ENCODE data around the gene HSDL2. TPM values are rescaled to one million over a fixed set of nuclear protein-coding genes. Genes with fewer than 3 reads are reported as not detected.

The HSDL2 gene
- total RNA-seq, 1 donor from 2014 or later: 83.8 TPM

- DNase-seq (ENCODE audit: low spot score) (no peak), ATAC-seq (no peak)
These were observed 59.9 kb downstream of the HSDL2 start for GRCh38 chr9:112439825-112440224.

- ATAC-seq: peak; percentile 53
- DNase-seq (ENCODE audit: low spot score): no peak
These were observed 63.3 kb downstream of the HSDL2 start for GRCh38 chr9:112443200-112443599.

- ATAC-seq (no peak), DNase-seq (ENCODE audit: low spot score) (no peak)
These were observed 63.7 kb downstream of the HSDL2 start for GRCh38 chr9:112443636-112444035.

GRCh38 chr9:112445196-112445595 lies 65.3 kb downstream of the HSDL2 start:
- no peak for DNase-seq (ENCODE audit: low spot score)

GRCh38 chr9:112446080-112446479 lies 66.2 kb downstream of the HSDL2 start:
- ATAC-seq (no peak), DNase-seq (ENCODE audit: low spot score) (no peak)

More at GRCh38 chr9:112445196-112445595, 65.3 kb downstream of the HSDL2 start:
- ATAC-seq: no peak

- ATAC-seq: no peak
- DNase-seq (ENCODE audit: low spot score): no peak
These were observed 66.6 kb downstream of the HSDL2 start for GRCh38 chr9:112446526-112446925.

GRCh38 chr9:112447283-112447761 lies 67.4 kb downstream of the HSDL2 start:
- DNase-seq (ENCODE audit: low spot score): no peak
- ATAC-seq: no peak

- no peak for DNase-seq (ENCODE audit: low spot score)
- ATAC-seq: no peak
These were observed 82.9 kb downstream of the HSDL2 start for GRCh38 chr9:112462855-112463254.

GRCh38 chr9:112465352-112465751 lies 85.4 kb downstream of the HSDL2 start:
- DNase-seq (ENCODE audit: low spot score): no peak
- no peak for ATAC-seq

GRCh38 chr9:112472996-112473395 lies 93.1 kb downstream of the HSDL2 start:
- DNase-seq (ENCODE audit: low spot score) (no peak), ATAC-seq (no peak)

- no peak for DNase-seq (ENCODE audit: low spot score)
- ATAC-seq: no peak
These were observed 94.1 kb downstream of the HSDL2 start for GRCh38 chr9:112473986-112474385.

GRCh38 chr9:112475318-112475717 lies 95.4 kb downstream of the HSDL2 start:
- no peak for DNase-seq (ENCODE audit: low spot score)
- ATAC-seq: no peak

GRCh38 chr9:112477330-112477729 lies 97.4 kb downstream of the HSDL2 start:
- DNase-seq (ENCODE audit: low spot score) (no peak), ATAC-seq (no peak)

- no peak for ATAC-seq
- no peak for DNase-seq (ENCODE audit: low spot score)
These were observed 99.3 kb downstream of the HSDL2 start for GRCh38 chr9:112479221-112479620.

- DNase-seq (ENCODE audit: low spot score) (no peak), ATAC-seq (no peak)
These were observed 104.7 kb downstream of the HSDL2 start for GRCh38 chr9:112484607-112485006.

- DNase-seq (ENCODE audit: low spot score): no peak
- no peak for ATAC-seq
These were observed 105.7 kb downstream of the HSDL2 start for GRCh38 chr9:112485574-112485973.

GRCh38 chr9:112486221-112487007 lies 106.5 kb downstream of the HSDL2 start, which contains the start of gene KIAA1958:
TSS of gene KIAA1958 (plus strand) at chr9:112486827. CDS start at chr9:112574081, 87,254 bp downstream.
- DNase-seq (ENCODE audit: low spot score) (peak; percentile 91), ATAC-seq (peak; percentile 89)

GRCh38 chr9:112487008-112487798 lies 107.3 kb downstream of the HSDL2 start:
- peak; percentile 60 for ATAC-seq
- DNase-seq (ENCODE audit: low spot score): peak; percentile 77

- DNase-seq (ENCODE audit: low spot score): no peak
- ATAC-seq: no peak
These were observed 108.0 kb downstream of the HSDL2 start for GRCh38 chr9:112487799-112488340.

GRCh38 chr9:112489039-112489546 lies 109.2 kb downstream of the HSDL2 start:
- ATAC-seq (no peak), DNase-seq (ENCODE audit: low spot score) (no peak)
